ENCODE data around the gene TMEM143.

- TF ChIP-seq POLR2A (IDR thresholded peaks at IDR 0.05): no peak
- TF ChIP-seq, protein P1, sequence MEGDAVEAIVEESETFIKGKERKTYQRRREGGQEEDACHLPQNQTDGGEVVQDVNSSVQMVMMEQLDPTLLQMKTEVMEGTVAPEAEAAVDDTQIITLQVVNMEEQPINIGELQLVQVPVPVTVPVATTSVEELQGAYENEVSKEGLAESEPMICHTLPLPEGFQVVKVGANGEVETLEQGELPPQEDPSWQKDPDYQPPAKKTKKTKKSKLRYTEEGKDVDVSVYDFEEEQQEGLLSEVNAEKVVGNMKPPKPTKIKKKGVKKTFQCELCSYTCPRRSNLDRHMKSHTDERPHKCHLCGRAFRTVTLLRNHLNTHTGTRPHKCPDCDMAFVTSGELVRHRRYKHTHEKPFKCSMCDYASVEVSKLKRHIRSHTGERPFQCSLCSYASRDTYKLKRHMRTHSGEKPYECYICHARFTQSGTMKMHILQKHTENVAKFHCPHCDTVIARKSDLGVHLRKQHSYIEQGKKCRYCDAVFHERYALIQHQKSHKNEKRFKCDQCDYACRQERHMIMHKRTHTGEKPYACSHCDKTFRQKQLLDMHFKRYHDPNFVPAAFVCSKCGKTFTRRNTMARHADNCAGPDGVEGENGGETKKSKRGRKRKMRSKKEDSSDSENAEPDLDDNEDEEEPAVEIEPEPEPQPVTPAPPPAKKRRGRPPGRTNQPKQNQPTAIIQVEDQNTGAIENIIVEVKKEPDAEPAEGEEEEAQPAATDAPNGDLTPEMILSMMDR (IDR thresholded peaks at IDR 0.05): no peak
These were observed 17.6 kb upstream of the TMEM143 start for GRCh38 chr19:48381178-48381950.

Measured in body of pancreas (tissue), 4 donors.